Stimulated activated naive B cell treated with anti-CD40 and anti-IgM and Interleukin-4, amounts not matched to agents 10 μg/mL and 1 μg/mL and 100 μg/mL, for 72 hours (primary cell): Measurements from ENCODE around the gene GPR148.

Source experiments
- ATAC-seq, 2 donors: fragments of 150-1000 bp; cut with Tn5 transposase; replicated peaks; 2 replicates each; pipeline ENCODE4 v1.10.0; 2021; ENCODE audit warnings: moderate library complexity in 1 of 2
- DNase-seq: peaks from one replicate; pipeline ENCODE4 v3.0.0; 2021
- H3K27ac Mint-ChIP-seq: one replicate; pipeline ENCODE4 v1.8.0; 2022; ENCODE audit warnings: mild to moderate bottlenecking, mixed read lengths
- H3K27me3 Mint-ChIP-seq, 2 donors: one replicate each; pipeline ENCODE4 v1.8.0; 2022; ENCODE audit warnings: mixed read lengths in 2 of 2
- H3K36me3 Mint-ChIP-seq, 2 donors: one replicate each; pipeline ENCODE4 v1.8.0; 2022; ENCODE audit warnings: mixed read lengths in 2 of 2, mild to moderate bottlenecking in 1 of 2
- H3K4me1 Mint-ChIP-seq, 2 donors: one replicate each; pipeline ENCODE4 v1.8.0; 2022; ENCODE audit warnings: mixed read lengths in 2 of 2, mild to moderate bottlenecking in 1 of 2
- H3K4me3 Mint-ChIP-seq, 2 donors: one replicate each; pipeline ENCODE4 v1.8.0; 2022; ENCODE audit warnings: mild to moderate bottlenecking in 2 of 2, mixed read lengths in 2 of 2, moderate library complexity in 1 of 2
- H3K9me3 Mint-ChIP-seq, 2 donors: one replicate each; pipeline ENCODE4 v1.8.0; 2022; ENCODE audit warnings: mixed read lengths in 2 of 2, mild to moderate bottlenecking in 1 of 2

The GPR148 gene

DNA sequence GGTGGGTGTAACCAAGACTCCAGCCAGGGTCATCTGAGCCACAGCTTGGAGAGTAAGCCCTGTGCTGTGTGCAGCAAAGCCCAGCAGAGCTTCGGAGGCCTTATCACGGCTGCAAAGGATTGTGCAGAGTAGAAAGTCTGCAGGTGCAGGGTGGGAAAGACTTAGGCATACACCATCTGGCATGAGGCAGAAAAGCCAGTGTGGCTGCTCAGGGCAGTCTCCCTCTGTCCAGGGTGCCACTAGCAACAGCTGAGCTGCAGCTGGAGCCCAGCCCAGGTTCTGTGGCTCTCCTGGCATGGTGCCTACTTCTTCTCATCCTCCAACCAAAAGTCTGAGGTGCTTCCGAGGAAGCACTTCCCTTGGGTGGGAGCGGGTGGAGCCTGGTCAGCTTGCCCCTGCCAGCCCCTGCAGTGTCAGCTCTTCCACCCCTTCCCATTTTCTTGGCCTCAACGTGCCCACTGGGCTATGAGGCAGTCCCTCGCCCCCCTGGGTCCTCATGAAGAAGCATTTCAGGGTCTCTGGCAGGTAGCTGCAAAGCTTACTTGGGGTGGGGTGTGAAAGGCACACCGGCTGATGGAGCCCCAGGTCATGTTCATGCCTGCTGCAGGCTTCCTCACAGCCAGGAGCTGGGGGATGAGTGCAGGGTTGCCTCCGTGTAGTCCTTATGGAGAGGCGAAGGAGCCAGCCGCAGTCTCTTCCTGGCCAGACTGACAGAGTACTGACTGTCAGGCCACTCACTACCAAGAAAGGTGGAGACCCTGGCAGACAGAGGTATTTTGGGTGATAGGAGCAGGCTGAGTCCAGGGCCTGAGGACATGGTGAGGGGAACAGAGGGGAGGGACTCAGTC lies 31.3 kb downstream of the GPR148 start:
- H3K4me1 Mint-ChIP-seq, result peaks cover 5% of the 10 kb centered on the region in 2 donors
- H3K36me3 Mint-ChIP-seq, result no peaks in the 10 kb centered on the region
- H3K9me3 Mint-ChIP-seq, result no peaks in the 10 kb centered on the region
- peaks cover 29 to 40% of the 10 kb centered on the region in 2 donors for H3K27me3 Mint-ChIP-seq
- ATAC-seq (no peak), DNase-seq (no peak)
- H3K4me3 Mint-ChIP-seq, result no peak overlapping the region
- H3K27ac Mint-ChIP-seq, result no peak overlapping the region

DNA sequence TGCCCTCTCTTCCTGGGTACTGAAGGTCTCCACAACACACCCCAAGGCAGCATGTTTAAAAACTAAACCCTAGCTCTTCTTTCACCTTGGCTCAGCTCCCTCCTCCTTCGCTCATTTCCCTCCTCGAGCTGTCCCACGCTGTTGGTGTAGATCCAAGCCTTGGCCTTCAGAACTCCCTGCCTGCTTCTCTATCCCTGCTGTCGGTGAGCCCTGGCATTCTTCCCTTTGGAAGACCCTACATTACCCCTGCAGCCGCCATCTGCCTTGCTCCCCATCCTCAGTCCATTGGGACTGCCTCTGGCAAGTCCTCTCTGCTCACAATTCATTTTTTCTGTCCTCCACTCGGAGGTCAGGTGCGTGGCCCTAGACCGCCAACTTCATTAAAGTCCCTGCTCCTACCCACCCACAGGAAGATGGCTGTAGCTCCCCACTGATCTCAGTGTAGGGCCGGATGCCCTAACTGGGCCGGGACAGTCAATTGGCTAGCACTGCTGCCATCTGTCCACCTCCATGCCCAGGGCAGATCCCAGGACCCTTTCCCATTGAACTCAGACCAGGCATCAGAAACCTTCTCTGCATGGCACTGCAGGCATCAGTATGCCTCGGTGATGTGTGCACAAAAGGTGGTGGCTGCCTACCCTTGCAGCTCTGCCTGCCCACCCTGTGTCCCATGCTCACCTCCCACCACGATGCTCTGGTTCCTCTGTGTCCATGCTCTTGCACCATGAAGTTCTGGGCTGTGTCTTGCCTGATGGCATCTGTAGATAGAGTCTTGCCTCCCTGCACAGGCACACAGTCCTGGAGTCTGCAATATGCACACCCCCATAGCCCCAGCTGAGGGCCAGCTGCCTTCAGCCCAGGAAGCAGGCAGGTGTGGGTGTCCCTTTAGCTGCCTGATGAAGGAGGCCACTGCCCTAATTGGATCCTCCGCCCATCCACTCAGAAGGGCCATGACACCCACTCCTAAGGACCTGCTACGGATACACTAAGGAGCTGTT lies 32.2 kb downstream of the GPR148 start:
- H3K4me1 Mint-ChIP-seq, result peaks cover 0 to 2% of the 10 kb centered on the region in 2 donors
- no peaks in the 10 kb centered on the region for H3K36me3 Mint-ChIP-seq
- no peak overlapping the region for H3K27ac Mint-ChIP-seq
- H3K27me3 Mint-ChIP-seq, result peaks cover 22 to 34% of the 10 kb centered on the region in 2 donors
- DNase-seq (no peak), ATAC-seq (no peak)
- no peak overlapping the region for H3K4me3 Mint-ChIP-seq
- no peaks in the 10 kb centered on the region for H3K9me3 Mint-ChIP-seq

DNA sequence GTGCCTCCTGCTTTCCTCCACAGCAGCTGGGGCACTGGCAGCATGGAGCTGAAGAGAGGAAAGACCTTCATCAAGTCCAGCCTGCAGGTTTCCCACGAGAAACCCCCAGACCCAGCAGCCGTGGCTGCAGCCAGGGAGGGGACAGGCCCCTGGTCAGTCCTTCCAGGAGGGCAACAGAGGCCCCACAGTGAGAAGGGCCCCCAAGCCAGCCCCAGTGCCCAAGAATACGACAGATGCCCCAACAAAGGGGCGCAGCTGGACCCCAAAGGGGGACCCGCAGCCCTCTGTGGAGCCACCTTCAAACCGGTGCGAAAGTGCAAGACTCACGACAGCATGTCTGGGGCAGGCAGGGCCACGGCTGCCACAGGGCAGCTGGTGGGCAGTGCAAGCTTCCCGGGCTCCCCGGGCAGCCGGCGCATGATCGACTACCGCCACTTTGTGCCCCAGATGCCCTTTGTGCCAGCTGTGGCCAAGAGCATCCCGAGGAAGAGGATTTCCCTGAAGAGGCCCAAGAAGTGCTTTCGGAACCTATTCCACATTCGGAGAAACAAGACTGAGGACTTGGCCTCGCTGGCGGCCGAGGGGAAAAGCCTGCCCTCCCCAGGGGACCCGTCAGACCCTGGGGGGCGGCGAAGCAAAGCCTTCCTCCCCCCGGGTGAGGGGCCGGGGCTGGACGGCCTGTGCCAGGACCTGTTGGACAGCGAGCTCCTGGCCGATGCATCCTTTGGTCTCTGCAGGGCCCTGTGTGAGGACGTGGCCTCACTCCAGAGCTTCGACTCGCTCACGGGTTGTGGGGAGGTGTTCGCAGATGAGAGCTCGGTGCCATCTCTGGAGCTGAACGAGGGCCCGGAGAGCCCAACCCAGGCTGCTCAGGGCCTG lies 33.4 kb downstream of the GPR148 start:
- no peak for ATAC-seq
- Mint-ChIP-seq H3K27ac (no peak overlapping the region), H3K4me1 (no peaks in the 10 kb centered on the region), H3K36me3 (no peaks in the 10 kb centered on the region), H3K27me3 (peaks cover 12 to 32% of the 10 kb centered on the region in 2 donors), H3K9me3 (no peaks in the 10 kb centered on the region), H3K4me3 (no peak overlapping the region)
- no peak for DNase-seq

DNA sequence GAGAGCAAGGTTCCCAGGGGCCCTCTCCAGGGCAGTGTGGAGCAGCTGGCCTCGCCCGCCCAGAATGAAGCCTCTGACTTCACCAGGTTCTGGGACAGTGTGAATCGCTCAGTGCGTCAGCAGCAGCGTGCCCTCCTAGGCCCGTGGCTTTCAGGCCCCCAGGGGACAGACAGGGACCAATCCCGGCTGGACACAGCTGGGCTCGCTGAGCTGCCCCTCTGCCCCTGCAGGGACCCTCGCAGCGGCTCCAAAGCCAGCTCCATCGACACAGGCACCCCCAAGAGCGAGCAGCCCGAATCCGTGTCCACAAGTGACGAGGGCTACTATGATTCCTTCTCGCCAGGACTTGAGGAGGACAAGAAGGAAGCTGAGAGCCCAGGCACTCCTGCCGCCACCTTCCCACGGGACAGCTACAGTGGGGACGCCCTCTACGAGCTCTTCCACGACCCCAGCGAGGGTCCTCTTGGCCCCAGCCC lies 34.1 kb downstream of the GPR148 start:
- ATAC-seq, result no peak
- Mint-ChIP-seq H3K4me1 (no peaks in the 10 kb centered on the region), H3K27ac (no peak overlapping the region), H3K9me3 (no peaks in the 10 kb centered on the region), H3K27me3 (peaks cover 8 to 31% of the 10 kb centered on the region in 2 donors), H3K36me3 (no peaks in the 10 kb centered on the region), H3K4me3 (no peak overlapping the region)
- no peak for DNase-seq

DNA sequence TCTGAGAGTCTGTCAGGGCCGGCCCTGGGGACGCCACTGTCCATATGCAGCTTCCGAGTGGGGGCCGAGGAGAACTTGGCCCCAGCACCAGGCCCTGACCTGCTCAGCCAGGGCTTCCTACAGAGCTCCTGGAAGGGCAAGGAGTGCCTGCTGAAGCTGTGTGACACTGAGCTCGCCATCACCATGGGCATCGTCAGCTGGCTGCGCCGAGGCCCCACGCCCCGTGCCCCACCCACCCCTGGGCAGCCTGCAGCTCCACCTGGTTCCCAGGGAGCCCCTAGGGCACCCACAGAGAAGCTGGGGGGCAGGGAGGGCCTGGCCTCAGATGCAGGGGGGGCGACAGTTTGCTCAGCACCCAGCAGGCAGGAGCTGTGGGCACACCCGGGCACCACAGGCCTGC lies 34.5 kb downstream of the GPR148 start:
- H3K4me1 Mint-ChIP-seq, result no peaks in the 10 kb centered on the region
- ATAC-seq (no peak), DNase-seq (no peak)
- no peak overlapping the region for H3K4me3 Mint-ChIP-seq
- no peak overlapping the region for H3K27ac Mint-ChIP-seq
- H3K9me3 Mint-ChIP-seq, result no peaks in the 10 kb centered on the region
- H3K36me3 Mint-ChIP-seq, result no peaks in the 10 kb centered on the region
- H3K27me3 Mint-ChIP-seq, result peaks cover 7 to 28% of the 10 kb centered on the region in 2 donors

DNA sequence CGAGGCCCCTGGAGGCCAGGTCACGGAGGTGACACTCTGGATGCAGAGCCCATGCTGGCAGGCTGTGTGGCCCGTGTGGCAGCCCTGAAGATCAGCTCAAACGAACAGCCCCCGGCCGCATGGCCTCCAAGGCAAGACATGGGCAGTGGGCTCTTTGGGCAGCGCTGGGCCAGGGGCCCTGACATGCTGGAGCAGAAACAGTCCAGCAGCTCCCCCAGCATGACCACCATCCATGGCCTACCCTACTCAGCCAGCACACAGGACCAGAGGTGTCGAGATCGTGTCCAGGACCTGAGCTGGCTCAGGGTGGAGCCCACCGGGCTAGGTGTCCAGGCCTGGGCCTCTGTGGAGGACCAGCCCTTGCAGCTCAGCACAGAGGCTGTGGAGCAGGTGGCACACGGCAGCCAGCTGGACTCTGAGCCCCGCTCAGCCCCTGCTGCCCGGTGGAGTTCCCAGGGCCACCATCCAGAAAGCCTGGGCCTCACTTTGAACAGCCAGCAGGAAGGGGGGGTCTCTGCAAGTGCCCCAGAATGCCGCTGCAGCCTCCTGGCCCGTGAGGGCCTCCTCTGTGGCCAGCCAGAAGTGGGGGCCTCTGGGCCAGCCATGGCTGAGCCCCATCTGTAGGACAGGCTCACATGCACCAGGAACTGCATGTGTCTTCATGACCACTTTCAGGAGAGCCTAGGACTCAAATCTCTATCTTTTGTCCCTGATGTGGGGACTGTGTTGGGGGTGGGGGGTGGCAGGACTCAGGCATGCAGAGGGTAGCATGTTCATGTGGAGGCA lies 35.4 kb downstream of the GPR148 start:
- ATAC-seq (no peak), DNase-seq (no peak)
- Mint-ChIP-seq H3K36me3 (no peaks in the 10 kb centered on the region), H3K4me3 (no peak overlapping the region), H3K27me3 (peaks cover 14 to 26% of the 10 kb centered on the region in 2 donors), H3K27ac (no peak overlapping the region), H3K4me1 (no peaks in the 10 kb centered on the region), H3K9me3 (no peaks in the 10 kb centered on the region)

DNA sequence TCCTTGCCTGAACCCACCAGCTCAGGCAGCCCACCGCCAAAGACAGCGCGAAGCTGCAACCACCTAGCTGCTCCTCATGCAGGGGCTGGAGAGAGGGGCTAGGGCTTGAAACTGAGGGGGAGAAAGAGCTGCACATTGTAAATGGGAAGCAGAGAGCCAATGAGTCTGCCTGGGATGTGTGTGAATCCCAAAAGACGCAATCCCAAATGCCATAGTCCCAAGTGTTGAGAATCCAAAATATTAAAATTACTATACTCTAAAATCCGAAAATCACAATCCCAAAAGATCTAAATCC lies 35.9 kb downstream of the GPR148 start:
- DNase-seq (no peak), ATAC-seq (no peak)
- no peak overlapping the region for H3K27ac Mint-ChIP-seq
- H3K4me3 Mint-ChIP-seq, result no peak overlapping the region
- no peaks in the 10 kb centered on the region for H3K36me3 Mint-ChIP-seq
- no peaks in the 10 kb centered on the region for H3K4me1 Mint-ChIP-seq
- no peaks in the 10 kb centered on the region for H3K9me3 Mint-ChIP-seq
- H3K27me3 Mint-ChIP-seq, result peaks cover 19 to 31% of the 10 kb centered on the region in 2 donors

DNA sequence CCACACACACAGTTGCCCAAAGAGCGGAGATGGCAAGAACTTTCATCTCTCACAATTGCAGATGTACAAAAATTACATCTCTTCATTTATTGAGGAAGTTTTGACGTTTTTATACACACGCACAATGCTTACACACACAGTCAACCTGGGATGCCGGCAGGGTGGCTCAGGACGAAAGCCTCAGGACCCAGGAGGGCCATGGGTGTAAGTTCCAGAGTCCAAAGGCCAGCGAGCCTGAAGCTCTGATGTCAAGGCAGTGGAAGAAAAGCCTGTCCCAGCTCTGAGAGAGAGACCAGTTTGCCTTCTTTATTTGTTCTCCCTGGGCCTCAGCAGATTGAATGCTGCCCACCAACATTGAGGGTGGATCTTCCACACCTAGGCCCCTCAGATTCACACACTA lies 36.6 kb downstream of the GPR148 start:
- no peak overlapping the region for H3K27ac Mint-ChIP-seq
- no peaks in the 10 kb centered on the region for H3K9me3 Mint-ChIP-seq
- no peaks in the 10 kb centered on the region for H3K4me1 Mint-ChIP-seq
- no peak overlapping the region for H3K4me3 Mint-ChIP-seq
- H3K27me3 Mint-ChIP-seq, result peaks cover 19 to 31% of the 10 kb centered on the region in 2 donors
- no peak for DNase-seq
- no peaks in the 10 kb centered on the region for H3K36me3 Mint-ChIP-seq
- no peak for ATAC-seq

DNA sequence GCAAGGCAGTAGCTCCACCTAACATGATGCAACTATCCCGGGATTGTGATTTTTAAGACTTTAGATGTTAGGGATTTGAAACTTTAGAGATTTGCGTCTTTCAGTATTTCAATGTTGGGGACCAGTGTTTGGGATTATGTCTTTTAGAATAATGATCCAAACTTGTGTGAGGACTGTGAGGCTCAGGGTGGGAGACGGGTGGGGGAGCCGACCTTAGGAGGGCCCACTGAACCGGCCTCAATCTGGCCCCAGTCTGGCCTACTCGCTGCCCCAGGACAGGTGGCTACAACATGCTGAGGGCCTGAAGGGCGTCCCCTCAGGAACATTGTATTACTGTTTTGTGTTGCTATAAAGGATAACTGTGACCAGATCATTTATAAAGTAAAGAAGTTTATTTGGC lies 37.2 kb downstream of the GPR148 start:
- DNase-seq (no peak), ATAC-seq (no peak)
- H3K4me3 Mint-ChIP-seq, result no peak overlapping the region
- no peaks in the 10 kb centered on the region for H3K36me3 Mint-ChIP-seq
- H3K27ac Mint-ChIP-seq, result no peak overlapping the region
- H3K4me1 Mint-ChIP-seq, result no peaks in the 10 kb centered on the region
- no peaks in the 10 kb centered on the region for H3K9me3 Mint-ChIP-seq
- H3K27me3 Mint-ChIP-seq, result peaks cover 19 to 25% of the 10 kb centered on the region in 2 donors

DNA sequence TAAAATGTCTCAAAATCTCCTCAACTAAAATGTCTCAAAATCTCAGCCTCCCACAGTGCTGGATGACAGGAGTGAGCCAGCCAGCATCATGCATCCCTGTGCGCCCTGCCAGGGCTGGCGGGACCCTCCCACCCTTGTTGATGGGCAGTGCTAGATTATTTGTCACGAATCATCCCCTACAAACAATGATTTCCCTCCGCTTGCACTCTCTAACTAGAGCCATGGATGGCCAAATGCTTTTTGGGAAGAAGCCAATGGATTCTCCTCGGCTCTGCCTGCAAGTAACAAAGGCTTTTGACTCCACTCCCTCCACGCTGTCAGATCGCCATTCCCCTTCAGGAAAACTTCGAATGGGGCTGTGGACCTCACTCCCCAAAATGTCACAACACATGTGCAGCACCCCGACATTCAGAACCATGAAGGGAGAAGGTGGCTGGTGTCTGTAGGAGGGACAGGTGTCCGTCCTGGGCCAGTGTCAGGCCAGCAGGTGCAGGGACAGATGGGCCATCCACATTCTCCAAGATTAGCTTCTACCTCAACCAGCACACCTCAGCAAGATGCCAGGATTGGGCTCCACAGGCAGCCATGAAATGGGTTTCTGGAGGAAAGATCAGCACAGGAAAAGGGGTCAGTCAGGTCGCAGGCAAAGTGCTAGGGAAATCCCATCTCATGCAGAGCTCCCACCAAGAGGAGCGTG lies 38.0 kb downstream of the GPR148 start:
- H3K4me3 Mint-ChIP-seq, result no peak overlapping the region
- H3K9me3 Mint-ChIP-seq, result peaks cover 0 to under 1% of the 10 kb centered on the region in 2 donors
- H3K27ac Mint-ChIP-seq, result no peak overlapping the region
- no peaks in the 10 kb centered on the region for H3K4me1 Mint-ChIP-seq
- ATAC-seq, result no peak
- no peaks in the 10 kb centered on the region for H3K36me3 Mint-ChIP-seq
- H3K27me3 Mint-ChIP-seq, result peaks cover 18 to 19% of the 10 kb centered on the region in 2 donors
- no peak for DNase-seq

DNA sequence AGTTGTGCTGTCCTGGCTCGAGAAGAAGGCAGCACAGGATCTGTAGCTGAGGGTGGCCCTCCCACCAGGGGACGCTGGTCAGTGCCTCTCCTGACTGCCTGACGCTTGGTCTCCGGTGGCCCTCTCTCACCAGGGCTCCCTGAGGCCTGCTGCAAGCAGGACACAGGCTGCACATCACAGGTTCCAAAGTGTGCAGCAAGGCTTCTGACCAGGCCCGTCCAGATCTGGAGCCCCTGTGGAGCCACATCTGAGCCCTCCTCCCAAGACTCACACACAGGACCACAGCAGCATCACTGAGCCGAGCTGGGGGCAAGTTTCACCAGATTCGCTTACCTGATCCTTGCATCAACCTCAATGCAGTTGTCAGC lies 38.5 kb downstream of the GPR148 start:
- DNase-seq, result no peak
- no peaks in the 10 kb centered on the region for H3K4me1 Mint-ChIP-seq
- peak in 1 of 2 donors; percentile 21 for ATAC-seq
- H3K27ac Mint-ChIP-seq, result no peak overlapping the region
- no peak overlapping the region for H3K4me3 Mint-ChIP-seq
- no peaks in the 10 kb centered on the region for H3K36me3 Mint-ChIP-seq
- H3K9me3 Mint-ChIP-seq, result peaks cover 0 to 2% of the 10 kb centered on the region in 2 donors
- H3K27me3 Mint-ChIP-seq, result peaks cover 18 to 19% of the 10 kb centered on the region in 2 donors

DNA sequence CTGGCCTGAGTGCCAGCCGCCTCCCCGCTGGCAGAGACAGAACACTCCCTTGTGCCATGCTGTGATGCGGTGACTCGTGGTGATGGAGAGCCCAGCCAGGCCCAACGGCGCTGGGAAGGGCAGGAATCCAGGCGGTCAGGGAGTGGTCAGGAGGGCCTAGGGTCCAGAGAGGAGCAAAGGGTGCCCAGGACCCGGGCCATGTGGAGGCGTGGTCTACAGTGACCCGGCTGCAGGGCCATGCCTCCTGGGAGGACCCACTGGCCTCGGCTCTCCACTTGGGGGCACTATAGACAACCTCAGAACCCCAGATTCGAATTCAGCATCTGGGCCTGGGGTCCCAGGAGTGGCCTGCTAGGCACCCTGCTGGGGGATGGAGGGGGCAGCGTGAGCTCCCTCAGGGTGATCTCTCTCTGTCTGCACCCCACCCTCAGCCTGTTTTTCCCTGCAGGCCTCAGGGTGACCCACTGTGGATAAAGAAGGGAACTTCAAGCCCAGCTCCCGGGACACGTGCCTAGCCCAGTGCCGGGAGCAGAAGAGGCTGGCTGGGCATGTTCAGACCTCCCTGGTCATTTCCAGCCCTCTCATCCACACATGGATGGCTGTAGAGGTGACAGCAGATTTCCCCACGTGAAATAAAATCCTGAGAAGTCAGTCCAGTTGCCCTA lies 39.5 kb downstream of the GPR148 start:
- no peak overlapping the region for H3K27ac Mint-ChIP-seq
- no peak overlapping the region for H3K4me3 Mint-ChIP-seq
- ATAC-seq (no peak), DNase-seq (no peak)
- H3K9me3 Mint-ChIP-seq, result peaks cover 6 to 7% of the 10 kb centered on the region in 2 donors
- peaks cover 18 to 19% of the 10 kb centered on the region in 2 donors for H3K27me3 Mint-ChIP-seq
- H3K36me3 Mint-ChIP-seq, result no peaks in the 10 kb centered on the region
- no peaks in the 10 kb centered on the region for H3K4me1 Mint-ChIP-seq
